GM19324 (cell line): ENCODE measurements around the gene QSOX1.

Experiments
- ATAC-seq: cut with Tn5 transposase; IDR thresholded peaks from one replicate; pipeline ENCODE4 v1.9.1; 2021; ENCODE audit warnings: mild to moderate bottlenecking, moderate library complexity; ENCODE audit not compliant: unreplicated experiment, low FRiP score

QSOX1 gene

GRCh38 chr1:180168786-180169639 is 14.3 kb downstream of the QSOX1 start:
- ATAC-seq = peak; percentile 50

DNA sequence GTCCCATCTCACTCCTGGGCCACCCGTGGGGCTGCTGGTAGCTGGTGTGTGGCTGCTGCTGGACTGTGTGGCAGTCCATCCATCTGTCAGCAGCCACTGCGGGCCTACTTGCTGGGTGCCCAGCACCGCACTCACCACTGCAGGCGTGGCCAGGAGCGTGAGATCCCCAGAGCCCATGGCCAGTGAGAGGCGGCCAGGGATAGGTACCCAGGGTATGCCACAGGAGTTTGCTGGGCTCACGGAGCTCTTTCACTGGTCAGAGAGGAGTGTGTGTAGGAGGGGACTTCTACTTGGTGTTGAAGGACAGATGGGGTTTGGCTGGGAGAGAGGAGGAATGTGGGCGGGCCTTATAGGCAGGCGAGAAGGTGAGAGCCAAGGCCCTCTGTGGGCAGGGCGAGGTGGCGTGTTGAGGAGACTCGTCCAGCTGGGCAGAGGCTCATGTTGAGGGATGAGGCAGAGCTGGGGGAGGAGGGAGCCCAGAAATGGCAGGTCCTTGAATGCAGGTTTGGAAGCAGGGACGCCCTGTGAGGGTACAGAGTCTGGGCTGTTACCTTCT is 15.0 kb downstream of the QSOX1 start:
- no peak for ATAC-seq

GRCh38 chr1:180170546-180171151 is 16.0 kb downstream of the QSOX1 start:
- ATAC-seq = no peak

DNA sequence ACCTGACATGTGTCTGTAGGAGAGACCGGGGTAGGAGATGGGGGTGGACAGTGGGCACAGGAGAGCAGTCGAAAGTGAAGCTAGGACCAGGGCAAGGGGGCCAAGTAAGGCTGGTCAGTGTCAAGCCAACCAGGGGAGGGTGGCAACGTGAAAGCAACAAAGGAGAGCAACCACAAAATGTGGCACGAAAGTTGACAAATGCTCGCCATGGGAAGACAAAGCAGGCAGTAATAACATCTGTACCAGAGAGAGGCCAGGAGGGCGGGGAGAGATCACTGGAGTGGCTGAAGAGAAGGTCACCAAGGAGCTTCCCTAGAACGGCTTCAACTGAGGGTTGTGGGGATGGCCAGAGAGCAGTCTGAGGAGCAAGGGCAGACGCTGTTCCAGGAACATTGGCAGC is 17.0 kb downstream of the QSOX1 start:
- no peak for ATAC-seq

- no peak for ATAC-seq
Measured at GRCh38 chr1:180173451-180173850, 18.8 kb downstream of the QSOX1 start.

GRCh38 chr1:180173952-180174351 is 19.3 kb downstream of the QSOX1 start:
- ATAC-seq = no peak

DNA sequence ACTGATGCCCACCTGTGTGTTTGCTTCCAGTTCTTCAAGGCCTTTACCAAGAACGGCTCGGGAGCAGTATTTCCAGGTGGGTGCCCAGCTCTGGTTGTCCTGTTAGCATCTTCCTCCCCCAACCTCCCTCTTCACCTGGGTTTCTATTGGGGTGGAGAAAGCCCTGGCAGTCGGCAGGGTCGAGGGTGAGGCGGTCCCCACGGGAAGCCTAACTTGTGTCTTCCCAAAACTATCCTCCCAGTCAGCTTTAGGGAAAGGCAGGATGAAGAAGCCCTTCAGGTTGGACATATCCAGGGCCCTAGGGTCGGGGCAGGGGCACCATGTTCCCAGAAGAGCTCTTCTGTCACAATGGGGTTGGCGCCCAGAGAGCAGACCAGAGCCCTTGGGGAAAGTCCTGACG is 20.6 kb downstream of the QSOX1 start:
- ATAC-seq = no peak

GRCh38 chr1:180175806-180176205 is 21.1 kb downstream of the QSOX1 start:
- no peak for ATAC-seq

DNA sequence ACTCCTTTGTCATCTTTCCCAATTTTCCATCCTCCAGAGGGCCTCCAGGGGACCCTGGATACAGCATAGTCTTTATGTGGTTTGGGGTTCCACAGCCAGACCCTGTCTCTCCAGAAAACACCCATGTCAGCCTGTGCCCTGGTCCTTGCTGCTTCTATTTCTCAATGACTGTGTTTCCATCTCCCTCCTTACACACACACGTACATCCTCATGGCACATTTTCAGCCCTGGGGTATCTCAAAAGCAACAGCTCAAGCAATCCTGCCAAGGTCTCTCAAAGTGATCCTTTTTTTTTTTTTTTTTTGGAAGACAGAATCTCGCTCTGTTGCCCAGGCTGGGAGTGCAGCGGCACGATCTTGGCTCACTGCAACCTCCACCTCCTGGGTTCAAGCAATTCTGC is 22.3 kb downstream of the QSOX1 start:
- no peak for ATAC-seq

DNA sequence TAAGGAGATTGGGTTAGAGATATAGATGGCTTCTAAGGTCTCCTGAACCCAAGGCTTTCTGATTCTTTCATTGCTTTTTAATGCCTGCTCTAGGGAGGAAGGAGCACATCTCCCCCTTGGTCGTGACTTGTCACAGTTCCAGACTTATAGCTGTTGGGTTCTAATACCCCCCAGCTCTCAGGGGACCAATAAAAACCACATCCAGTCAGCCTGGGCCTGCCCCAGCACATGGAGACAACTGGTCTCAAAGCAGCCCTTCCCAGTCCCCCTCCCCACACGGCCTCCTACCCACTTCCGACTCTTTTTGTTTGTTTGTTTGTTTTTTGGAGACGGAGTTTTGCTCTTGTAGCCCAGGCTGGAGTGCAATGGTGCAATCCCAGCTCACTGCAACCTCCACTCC is 23.3 kb downstream of the QSOX1 start:
- no peak for ATAC-seq

GRCh38 chr1:180178511-180179161 is 24.0 kb downstream of the QSOX1 start:
- ATAC-seq = no peak

- ATAC-seq = no peak
Measured at GRCh38 chr1:180179162-180179957, 24.7 kb downstream of the QSOX1 start.

- no peak for ATAC-seq
Measured at GRCh38 chr1:180181048-180181447, 26.4 kb downstream of the QSOX1 start.

GRCh38 chr1:180181996-180182642 is 27.4 kb downstream of the QSOX1 start:
- ATAC-seq = no peak

GRCh38 chr1:180182643-180183311 is 28.1 kb downstream of the QSOX1 start:
- no peak for ATAC-seq

- no peak for ATAC-seq
Measured at GRCh38 chr1:180183426-180183825, 28.8 kb downstream of the QSOX1 start.

DNA sequence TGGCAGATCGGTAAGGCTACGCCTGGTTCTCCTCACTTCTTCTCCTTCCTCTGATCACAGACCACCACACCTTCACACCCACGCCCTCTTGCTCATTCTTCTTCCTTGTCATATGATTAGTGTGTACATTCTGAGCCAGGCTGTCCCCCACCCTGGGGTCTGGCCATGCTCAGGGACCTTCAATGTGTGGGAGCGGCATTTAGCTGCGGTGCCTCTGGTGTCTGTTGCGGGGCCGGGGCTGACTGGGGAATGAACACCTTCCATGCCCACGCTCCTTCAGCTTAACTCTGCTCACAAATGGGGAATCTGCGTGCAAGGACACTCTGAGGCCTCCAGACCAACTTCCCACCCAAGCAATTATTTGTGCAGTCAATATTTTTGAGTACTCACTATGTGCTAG is 29.4 kb downstream of the QSOX1 start:
- no peak for ATAC-seq

- ATAC-seq = no peak
Measured at GRCh38 chr1:180185281-180185680, 30.6 kb downstream of the QSOX1 start.

DNA sequence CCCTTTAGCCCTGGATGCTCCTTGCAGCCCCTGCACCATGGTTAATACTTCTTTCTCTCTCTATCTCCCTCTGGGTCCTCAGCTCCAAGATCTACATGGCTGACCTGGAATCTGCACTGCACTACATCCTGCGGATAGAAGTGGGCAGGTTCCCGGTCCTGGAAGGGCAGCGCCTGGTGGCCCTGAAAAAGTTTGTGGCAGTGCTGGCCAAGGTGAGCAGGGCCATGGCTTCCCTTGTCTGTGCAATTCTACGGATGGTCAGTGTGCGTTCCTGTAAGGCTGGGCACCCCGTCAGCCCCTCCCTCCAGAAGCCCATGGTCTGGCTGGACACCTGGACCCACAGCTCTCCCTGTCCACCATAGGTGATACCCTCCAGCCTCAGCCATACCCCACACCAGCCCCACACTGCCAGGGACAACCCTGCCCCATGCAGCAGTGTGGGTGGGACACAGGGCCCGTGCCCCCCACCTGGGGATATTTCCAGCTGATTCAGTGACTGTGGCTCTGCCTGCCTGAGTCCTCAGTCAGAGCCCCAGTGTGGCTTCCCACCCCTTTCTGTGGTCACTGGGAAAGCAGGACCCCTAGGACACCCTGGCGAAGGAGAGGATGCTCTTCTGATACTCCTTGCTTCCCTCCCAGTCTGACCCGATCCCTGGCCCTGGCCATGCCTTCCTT is 31.4 kb downstream of the QSOX1 start:
- ATAC-seq = no peak
